CD4-positive, alpha-beta T cell treated with Interleukin-10 for 1 hour (primary cell): ENCODE results near the gene RTN4RL1.
A peak's percentile ranks its signal among the peaks of the same experiment; 100 is the strongest.

Experiments used
- DNase-seq: peaks from one replicate; pipeline ENCODE4 v3.0.0-alpha.2; 2020

RTN4RL1 gene, protein sequence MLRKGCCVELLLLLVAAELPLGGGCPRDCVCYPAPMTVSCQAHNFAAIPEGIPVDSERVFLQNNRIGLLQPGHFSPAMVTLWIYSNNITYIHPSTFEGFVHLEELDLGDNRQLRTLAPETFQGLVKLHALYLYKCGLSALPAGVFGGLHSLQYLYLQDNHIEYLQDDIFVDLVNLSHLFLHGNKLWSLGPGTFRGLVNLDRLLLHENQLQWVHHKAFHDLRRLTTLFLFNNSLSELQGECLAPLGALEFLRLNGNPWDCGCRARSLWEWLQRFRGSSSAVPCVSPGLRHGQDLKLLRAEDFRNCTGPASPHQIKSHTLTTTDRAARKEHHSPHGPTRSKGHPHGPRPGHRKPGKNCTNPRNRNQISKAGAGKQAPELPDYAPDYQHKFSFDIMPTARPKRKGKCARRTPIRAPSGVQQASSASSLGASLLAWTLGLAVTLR

DNA sequence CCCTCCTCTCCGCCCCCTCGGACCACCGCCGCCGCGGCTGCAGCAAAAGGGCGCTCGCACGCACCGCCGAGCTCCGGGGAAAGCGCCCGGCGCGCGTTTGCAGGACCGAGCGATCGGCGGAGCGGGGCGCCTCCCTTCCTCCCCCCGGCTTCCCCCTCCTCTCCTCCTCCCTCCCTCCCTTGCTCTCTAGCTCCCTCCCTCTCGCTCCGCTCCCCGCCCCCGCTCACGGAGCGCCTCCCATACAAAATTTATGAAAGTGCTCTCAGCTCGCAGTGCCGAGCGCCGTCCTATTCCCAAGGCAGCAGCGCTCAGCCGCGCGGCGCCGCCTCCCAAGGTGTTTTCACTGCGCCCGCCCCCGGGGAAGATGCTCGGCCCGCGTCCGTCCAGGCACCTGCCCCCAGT is at the start of gene RTN4RL1:
Gene RTN4RL1, minus strand, starts transcription at position 115 of the 402 bp plus-strand sequence. CDS start 469 bp downstream, outside the sequence.
- peak; percentile 85 for DNase-seq

DNA sequence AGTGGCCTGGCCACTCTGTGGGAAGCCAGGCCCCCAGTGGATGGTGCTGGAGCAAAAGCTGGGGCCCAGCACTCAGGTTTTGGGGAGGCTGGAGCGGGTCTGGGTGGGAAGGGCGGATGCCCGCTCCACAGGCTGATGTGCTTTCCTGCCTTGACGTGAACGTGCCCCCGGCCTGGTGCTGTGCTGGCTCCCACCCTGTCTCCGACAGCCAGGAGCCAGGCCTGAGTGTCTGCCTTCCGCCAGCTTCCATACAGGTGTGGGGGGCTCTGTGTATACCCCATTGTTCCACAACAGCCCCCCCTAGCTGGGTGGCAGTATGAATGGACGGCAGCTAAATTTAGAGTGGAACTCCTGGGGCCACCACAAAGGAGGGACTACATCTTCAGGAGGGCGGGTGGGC is 49.8 kb upstream of the RTN4RL1 start:
- DNase-seq, result no peak

GRCh38 chr17:2071455-2072281 is 46.5 kb upstream of the RTN4RL1 start:
- DNase-seq, result no peak

GRCh38 chr17:2071024-2071385 is 45.9 kb upstream of the RTN4RL1 start:
- no peak for DNase-seq

- DNase-seq, result no peak
These were observed 45.3 kb upstream of the RTN4RL1 start for GRCh38 chr17:2070241-2071023.

- DNase-seq, result no peak
These were observed 43.5 kb upstream of the RTN4RL1 start for GRCh38 chr17:2068519-2069051.

DNA sequence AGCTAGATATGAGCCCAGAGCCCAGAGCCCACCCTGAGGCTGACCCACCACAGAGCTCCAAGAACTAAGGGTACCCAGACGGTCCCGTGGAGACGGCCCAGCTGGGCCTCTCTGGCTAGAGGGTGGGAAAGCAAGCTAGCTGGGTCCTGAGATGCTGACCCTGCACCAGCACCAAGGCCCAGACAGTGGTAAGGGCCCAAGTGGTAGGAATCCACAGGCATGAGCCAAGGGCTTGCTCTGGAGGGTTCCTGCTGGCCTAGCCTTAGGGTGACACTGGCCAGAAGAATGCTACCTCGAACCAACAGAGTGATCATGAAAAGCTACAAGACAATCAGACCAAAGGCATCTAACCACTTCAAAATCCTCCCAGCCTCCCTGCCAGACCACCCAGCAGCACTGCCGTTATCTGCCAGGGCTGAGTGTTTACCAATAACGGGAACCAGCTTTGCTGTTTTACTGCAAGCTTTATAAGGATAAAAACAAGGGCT is 42.9 kb upstream of the RTN4RL1 start:
- DNase-seq, result no peak

DNA sequence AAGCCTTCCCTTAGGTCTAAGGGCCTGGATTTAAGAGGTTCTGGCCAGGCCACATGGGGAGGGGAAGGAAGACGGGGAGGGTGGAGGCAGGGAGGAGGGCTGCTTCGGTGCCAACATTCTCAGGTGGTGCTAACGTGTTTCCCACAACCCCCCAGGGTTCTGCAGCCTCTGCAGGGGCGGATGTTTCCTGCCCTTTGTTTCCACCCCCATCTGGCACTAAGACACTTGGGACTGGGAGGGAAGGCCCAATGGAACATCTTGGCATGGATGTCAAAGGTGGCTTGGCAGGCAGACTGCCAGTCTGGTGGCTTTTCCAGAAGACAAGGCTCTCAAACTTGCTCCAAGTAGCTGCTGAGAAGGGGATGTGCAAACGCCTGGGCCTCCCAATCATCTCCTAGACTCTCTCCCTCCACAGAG is 42.5 kb upstream of the RTN4RL1 start:
- DNase-seq, result no peak

GRCh38 chr17:2067048-2067561 is 42.0 kb upstream of the RTN4RL1 start:
- no peak for DNase-seq

DNA sequence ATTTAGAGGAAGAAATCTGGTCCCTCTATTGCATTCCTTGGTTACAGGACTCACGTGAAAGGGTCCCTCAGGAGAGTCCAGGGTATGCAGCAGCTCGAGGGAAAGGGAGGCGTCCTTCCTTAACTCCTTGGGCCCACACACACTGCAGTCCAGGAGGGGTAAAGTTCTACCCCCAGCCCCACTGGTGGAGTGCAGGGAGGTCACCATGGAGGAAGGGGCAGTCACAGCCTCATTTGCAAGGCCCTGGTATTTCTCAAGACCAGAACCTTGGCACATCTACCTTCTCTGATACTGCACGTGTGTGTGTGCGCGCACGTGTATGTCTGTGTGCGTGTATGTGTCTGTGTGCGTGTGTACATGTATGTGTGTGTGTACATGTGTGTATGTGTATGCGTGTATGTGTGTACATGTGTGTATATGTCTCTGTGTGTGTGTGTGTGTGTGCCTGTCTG is 40.8 kb upstream of the RTN4RL1 start:
- no peak for DNase-seq

GRCh38 chr17:2064980-2065785 is 40.0 kb upstream of the RTN4RL1 start:
- DNase-seq, result peak; percentile 51

DNA sequence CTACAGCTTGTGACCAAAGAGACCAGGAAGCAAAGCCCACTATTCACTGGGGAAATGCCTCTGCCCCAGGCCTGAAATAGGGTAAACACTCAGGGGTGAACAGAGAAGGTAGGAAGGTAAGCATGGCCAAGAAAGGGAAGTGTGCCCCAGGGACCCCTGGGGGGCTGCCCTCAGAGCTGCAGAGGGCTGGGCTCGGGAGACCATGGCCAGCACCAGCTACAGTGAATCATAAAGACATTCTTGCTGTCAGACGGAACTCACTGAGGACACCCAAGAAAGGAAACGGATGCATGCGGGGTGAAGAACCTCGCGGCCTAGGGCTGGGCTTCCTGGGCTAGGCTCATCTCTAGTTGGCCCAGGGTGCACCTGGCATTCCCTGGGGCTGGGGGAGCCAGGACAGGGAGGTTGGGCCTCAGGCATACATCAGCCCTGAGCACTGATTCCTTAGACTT is 39.4 kb upstream of the RTN4RL1 start:
- DNase-seq, result no peak

DNA sequence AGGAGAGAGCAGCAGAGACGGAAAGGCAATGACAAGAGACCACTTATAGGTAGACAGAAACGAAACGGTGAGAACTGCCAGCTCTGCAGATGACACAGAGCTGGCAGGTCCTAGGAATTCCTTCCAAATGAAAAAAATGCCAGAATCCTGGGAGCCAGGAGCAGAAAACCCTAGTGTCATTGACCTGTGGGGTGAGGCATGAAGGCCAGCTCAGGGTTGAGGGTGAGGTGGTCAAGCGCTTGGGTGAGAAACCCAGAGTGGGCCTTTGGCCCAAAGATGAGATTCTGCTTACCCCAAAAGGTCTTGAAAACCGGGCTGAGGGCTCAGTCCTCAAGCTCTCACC is 39.0 kb upstream of the RTN4RL1 start:
- no peak for DNase-seq

DNA sequence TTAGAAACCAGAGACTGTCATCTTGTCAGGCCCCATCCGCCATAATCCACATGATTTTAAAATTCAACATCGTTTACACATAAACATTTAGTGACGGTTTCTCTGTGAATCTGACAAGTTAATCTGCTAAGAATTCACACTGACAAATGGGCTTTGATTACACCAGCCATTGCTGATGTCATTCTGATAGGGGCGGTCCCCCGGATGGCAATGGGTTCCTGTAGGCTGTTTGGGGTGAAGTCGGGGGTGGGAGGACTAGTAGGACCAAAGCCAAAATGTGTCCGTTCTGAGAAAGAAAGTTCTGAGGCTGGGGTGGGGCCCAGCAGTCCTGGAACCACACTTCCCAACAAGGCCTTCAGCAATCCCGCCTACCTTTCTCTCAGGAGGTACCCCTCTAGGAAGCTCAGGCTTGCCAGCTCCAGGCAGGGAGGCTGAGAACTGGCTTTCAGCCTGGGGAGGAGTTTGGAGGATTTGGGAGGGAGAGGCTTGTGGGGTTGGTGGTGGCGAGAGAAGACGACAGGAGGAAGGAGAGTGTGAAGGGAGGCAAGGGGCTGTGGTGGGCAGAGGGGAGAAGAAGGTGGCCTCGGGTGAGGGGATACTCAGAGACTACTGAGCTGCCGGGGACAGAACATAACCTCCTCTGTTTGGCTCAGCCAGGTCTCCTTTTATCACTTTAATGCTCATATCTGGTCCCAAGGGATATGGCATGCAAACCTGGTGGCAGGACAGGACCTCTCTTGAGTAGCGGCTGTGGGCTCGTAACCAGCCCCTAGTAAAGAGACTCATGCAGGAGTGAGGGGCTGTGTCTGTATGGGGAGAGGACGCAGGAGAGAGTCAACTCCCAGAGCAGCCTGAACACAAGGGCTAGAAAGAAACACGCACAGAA is 38.4 kb upstream of the RTN4RL1 start:
- no peak for DNase-seq

GRCh38 chr17:2062571-2063183 is 37.5 kb upstream of the RTN4RL1 start:
- no peak for DNase-seq

GRCh38 chr17:2061441-2061958 is 36.4 kb upstream of the RTN4RL1 start:
- no peak for DNase-seq

DNA sequence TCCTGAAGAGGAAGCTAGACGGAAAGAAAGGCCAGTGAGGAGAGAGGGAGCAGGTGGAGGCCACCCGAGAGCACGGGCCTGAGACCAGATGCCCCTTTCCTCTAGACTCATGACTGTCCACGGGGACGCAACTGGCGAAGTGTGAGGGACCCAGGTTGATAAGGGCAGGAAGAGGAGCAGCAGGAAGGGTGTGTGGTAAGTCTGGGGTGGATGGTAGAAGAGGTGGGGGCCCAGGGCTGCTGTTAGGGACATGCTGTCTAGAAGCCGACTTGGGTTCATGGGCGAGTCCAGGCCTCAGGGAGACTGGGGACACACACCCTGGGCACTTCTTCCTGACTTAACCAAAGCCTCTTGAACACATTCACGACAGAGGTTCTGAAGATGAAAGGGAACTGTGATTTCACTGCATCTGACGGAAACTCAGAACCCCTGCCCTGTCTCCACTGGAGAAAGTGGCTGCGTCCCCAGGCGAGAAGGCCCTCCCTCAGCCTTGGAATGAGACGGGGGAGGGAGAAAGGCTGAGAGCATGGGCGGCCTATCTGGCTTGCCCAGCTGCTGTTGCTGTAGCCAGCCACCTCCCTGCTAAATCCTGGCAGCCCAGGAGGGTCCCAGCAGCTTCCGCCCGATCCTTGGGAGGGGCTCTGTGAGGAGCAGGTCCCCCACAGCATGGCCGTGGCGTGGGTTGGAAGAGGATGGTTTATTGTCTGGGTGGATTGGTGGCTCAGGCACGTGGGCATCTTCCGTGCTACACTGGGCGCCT is 35.7 kb upstream of the RTN4RL1 start:
- DNase-seq, result no peak

DNA sequence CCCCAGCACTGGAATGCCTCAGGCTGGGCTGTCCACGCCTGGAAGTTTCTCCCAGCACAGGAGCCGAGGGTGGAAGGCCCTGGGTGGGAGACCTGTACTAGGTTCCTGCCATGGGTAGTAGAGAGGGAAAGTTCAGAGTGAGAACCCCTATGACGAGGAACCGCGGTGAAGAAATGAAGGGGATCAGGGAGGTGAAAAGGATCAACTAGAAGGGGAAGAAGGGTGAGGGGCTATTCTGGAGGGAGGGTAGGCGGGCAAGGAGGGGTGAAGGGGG is 35.2 kb upstream of the RTN4RL1 start:
- no peak for DNase-seq
